ENCODE data around the gene UBXN10.

The UBXN10 gene

GRCh38 chr1:20180129-20180843, 5.6 kb upstream of the UBXN10 start:
- peak in 1 of 2 experiments; percentile 81 for DNase-seq (ENCODE audit: low read depth in 1 of 2, low spot score in 1 of 2)
- in situ Hi-C loops (cut with HindIII; ENCODE audit: low pct_unique_long_range_greater_than_20kb, low sequenced_read_pairs): no loop called here
- no peak for TF ChIP-seq JUND (IDR thresholded peaks at IDR 0.05; ENCODE audit: low read depth)

DNA sequence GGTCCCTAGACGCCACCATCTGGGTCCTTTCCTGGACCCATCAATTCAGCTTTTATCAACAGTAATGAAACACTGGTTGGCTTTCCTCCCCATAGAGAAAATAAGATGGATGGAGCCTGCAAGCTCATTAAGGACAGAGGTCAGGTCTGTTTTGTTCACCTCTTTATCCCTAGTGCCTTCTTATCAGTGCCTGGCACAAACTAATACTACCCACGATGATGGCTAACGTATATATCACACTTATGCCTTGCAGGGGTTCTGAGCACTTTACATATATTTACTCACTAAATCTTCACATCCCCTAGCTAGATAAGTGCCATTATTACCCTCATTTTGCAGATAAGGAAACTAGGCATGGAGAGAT, 5.1 kb upstream of the UBXN10 start:
- in situ Hi-C loops (cut with HindIII; ENCODE audit: low pct_unique_long_range_greater_than_20kb, low sequenced_read_pairs): no loop called here
- no peak for TF ChIP-seq JUND (IDR thresholded peaks at IDR 0.05; ENCODE audit: low read depth)
- DNase-seq (ENCODE audit: low read depth in 1 of 2, low spot score in 1 of 2): no peak

GRCh38 chr1:20182415-20182814, 3.5 kb upstream of the UBXN10 start:
- in situ Hi-C loops (cut with HindIII; ENCODE audit: low pct_unique_long_range_greater_than_20kb, low sequenced_read_pairs): no loop called here
- TF ChIP-seq JUND (IDR thresholded peaks at IDR 0.05; ENCODE audit: low read depth): no peak
- no peak for DNase-seq (ENCODE audit: low read depth in 1 of 2, low spot score in 1 of 2)

- DNase-seq (ENCODE audit: low read depth in 1 of 2, low spot score in 1 of 2): no peak
- in situ Hi-C loops (cut with HindIII; ENCODE audit: low pct_unique_long_range_greater_than_20kb, low sequenced_read_pairs): no loop called here
- no peak for TF ChIP-seq JUND (IDR thresholded peaks at IDR 0.05; ENCODE audit: low read depth)
Measured at GRCh38 chr1:20183035-20183434, 2.9 kb upstream of the UBXN10 start.

- in situ Hi-C loops (cut with HindIII; ENCODE audit: low pct_unique_long_range_greater_than_20kb, low sequenced_read_pairs): no loop called here
- DNase-seq (ENCODE audit: low read depth in 1 of 2, low spot score in 1 of 2): no peak
- no peak for TF ChIP-seq JUND (IDR thresholded peaks at IDR 0.05; ENCODE audit: low read depth)
Measured at GRCh38 chr1:20183616-20184271, 2.2 kb upstream of the UBXN10 start.

- no peak for DNase-seq (ENCODE audit: low read depth in 1 of 2, low spot score in 1 of 2)
- no peak for TF ChIP-seq JUND (IDR thresholded peaks at IDR 0.05; ENCODE audit: low read depth)
- in situ Hi-C loops (cut with HindIII; ENCODE audit: low pct_unique_long_range_greater_than_20kb, low sequenced_read_pairs): no loop called here
Measured at GRCh38 chr1:20184481-20184900, 1.4 kb upstream of the UBXN10 start.

DNA sequence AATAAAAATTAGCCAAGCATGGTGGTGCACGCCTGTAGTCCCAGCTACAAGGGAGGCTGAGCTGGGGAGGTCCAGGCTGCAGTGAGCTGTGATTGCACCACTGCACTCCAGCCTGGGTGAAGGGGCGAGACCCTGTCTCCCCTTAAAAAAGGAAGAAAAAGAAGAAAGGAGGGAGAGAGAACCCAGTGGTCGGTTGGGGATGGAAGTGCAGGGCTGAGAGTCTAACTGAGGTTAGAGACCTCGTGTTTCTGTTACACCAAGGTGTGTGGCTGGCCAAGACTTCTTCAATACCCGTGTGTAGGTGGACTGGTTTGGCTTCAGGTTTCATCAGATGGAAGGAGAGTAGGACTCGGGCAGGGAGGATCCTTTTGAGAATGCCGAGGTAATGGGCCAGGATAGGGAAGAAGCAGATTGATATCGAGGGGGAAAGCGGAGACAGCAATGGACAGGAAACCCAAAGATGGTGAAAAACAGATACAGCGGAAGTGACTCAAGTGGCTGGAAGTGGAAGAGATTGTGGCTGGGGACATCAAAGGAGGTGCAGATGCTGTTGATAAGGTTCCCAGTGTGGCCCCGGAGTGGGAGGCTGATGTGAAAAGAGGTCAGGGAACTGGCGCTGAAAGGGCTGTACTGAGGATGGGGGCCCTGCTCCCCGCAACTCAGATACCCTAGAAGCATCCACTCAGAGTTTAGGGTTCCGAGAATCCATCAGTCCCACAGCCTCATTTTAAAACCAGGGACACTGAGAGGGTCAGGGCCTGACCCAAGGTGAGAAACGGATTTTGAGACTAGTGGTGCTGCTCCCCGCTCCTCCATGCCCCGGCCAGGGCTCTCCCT, 681 bp upstream of the UBXN10 start:
- no peak for DNase-seq (ENCODE audit: low read depth in 1 of 2, low spot score in 1 of 2)
- no peak for TF ChIP-seq JUND (IDR thresholded peaks at IDR 0.05; ENCODE audit: low read depth)
- in situ Hi-C loops (cut with HindIII; ENCODE audit: low pct_unique_long_range_greater_than_20kb, low sequenced_read_pairs): no loop called here

DNA sequence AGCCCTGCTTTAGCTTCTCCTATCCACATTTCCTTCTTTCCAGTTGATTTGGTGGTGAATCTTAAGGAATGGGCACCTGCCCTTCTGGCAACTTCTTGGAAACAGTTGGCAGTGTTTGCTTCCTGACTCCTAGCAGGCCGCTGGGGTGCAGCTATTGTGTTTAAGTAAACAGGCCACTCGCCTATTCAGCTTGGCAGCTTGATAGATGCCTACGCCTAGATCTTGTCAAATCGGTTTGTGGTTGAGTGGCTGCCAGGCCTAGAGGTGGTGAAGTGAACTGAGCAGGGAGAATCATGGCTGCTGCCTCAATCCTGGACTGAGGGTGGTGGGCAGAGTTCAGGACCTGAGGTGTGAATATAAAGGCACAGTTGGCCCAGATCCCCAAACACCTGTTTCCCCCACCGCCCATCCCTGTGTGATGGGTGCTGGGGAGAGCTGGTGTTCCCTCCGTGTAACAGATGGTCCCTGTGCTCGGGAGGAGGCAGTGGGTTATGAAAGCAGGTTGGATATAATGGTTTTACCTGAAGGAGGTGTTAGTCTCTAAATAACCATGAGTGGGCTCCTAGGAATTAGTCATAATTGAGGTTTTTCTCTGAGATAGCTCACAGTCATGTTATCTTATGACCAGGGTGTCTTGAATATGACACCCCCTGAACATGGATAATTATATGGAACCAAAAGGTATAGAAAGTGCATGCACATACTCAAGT, 1.4 kb downstream of the UBXN10 start:
- in situ Hi-C loops (cut with HindIII; ENCODE audit: low pct_unique_long_range_greater_than_20kb, low sequenced_read_pairs): no loop called here
- peak in 1 of 2 experiments; percentile 34 for DNase-seq (ENCODE audit: low read depth in 1 of 2, low spot score in 1 of 2)
- no peak for TF ChIP-seq JUND (IDR thresholded peaks at IDR 0.05; ENCODE audit: low read depth)

- no peak for DNase-seq (ENCODE audit: low read depth in 1 of 2, low spot score in 1 of 2)
- in situ Hi-C loops (cut with HindIII; ENCODE audit: low pct_unique_long_range_greater_than_20kb, low sequenced_read_pairs): no loop called here
- no peak for TF ChIP-seq JUND (IDR thresholded peaks at IDR 0.05; ENCODE audit: low read depth)
Measured at GRCh38 chr1:20187813-20188454, 2.0 kb downstream of the UBXN10 start.

DNA sequence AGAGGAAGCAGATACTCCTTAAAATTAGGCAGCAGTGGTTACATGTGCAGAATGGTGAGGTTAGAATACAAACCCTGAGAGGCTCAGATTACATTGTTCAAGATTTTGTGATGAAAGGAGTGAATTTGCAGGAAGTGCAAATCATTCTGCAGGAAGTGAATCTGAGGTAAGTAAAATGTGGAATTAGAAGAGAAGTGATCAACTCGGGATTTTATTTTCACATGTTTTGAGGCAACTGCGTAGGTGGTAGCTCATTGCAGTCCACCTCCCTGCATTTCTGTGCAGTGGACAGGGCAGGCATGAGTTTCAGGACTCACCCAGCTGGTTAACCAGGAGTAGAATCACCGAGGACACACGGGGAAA, 2.5 kb downstream of the UBXN10 start:
- no peak for TF ChIP-seq JUND (IDR thresholded peaks at IDR 0.05; ENCODE audit: low read depth)
- no peak for DNase-seq (ENCODE audit: low read depth in 1 of 2, low spot score in 1 of 2)
- in situ Hi-C loops (cut with HindIII; ENCODE audit: low pct_unique_long_range_greater_than_20kb, low sequenced_read_pairs): no loop called here

- no peak for TF ChIP-seq JUND (IDR thresholded peaks at IDR 0.05; ENCODE audit: low read depth)
- in situ Hi-C loops (cut with HindIII; ENCODE audit: low pct_unique_long_range_greater_than_20kb, low sequenced_read_pairs): no loop called here
- no peak for DNase-seq (ENCODE audit: low read depth in 1 of 2, low spot score in 1 of 2)
Measured at GRCh38 chr1:20189664-20190063, 3.8 kb downstream of the UBXN10 start.

Measured in T47D (cell line).